ENCODE measurements around the gene HDGFL3. TPM values are rescaled to one million over a fixed set of nuclear protein-coding genes. Genes with fewer than 3 reads are reported as not detected.

HDGFL3 gene
- polyA plus RNA-seq, 2 of the 4 experiments (the other 2 are of a cell fraction), result 47.4 to 91.2 TPM

GRCh38 chr15:83132861-83133523 lies 74.6 kb downstream of the HDGFL3 start:
- Histone ChIP-seq H3K4me1 (no peaks in the 10 kb centered on the region), H3K4me3 (no peak overlapping the region), H3K9me3 (no peaks in the 10 kb centered on the region), H3K4me2 (no peak overlapping the region), H3K27ac (no peak overlapping the region)
- no peak for ATAC-seq
- POLR2A ChIA-PET, result no interaction called here
- CTCF ChIA-PET, result interaction anchor here (0.9 to 1.0 kb wide), 3 partner anchors 10 to 115 kb away, joined by 3 to 4 read pairs (median 3); no protein-coding TSS in a partner anchor
- 92% methylated on average over 4 of the region's 4 CpGs for WGBS (ENCODE audit: missing lambda C conversion rate)
- no peak for DNase-seq (ENCODE audit: low read depth in 1 of 2, low spot score in 1 of 2)
- FAIRE-seq, result no peak
- TF ChIP-seq HEYL (CRISPR knock-in tag; IDR thresholded peaks at IDR 0.05) (no peak), CHD4 (IDR thresholded peaks at IDR 0.05; ENCODE audit: borderline replicate concordance) (no peak), SREBF2 (IDR thresholded peaks at IDR 0.05) (no peak), CBX2 (IDR thresholded peaks at IDR 0.05; ENCODE audit: borderline replicate concordance, low read depth) (no peak), ZFP36 (IDR thresholded peaks at IDR 0.05; ENCODE audit: borderline replicate concordance, partially characterized antibody) (no peak), EHF (CRISPR knock-in tag; IDR thresholded peaks at IDR 0.05) (no peak), CTCF (IDR thresholded peaks at IDR 0.05) (no peak), NR3C1 (IDR thresholded peaks at IDR 0.05) (no peak), ESRRA (IDR thresholded peaks at IDR 0.05; ENCODE audit: borderline replicate concordance, low read length) (no peak)
- TF ChIP-seq, protein P1, sequence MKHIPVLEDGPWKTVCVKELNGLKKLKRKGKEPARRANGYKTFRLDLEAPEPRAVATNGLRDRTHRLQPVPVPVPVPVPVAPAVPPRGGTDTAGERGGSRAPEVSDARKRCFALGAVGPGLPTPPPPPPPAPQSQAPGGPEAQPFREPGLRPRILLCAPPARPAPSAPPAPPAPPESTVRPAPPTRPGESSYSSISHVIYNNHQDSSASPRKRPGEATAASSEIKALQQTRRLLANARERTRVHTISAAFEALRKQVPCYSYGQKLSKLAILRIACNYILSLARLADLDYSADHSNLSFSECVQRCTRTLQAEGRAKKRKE (CRISPR knock-in tag; IDR thresholded peaks at IDR 0.05; ENCODE audit: low read depth), result no peak
- TF ChIP-seq, protein P2, sequence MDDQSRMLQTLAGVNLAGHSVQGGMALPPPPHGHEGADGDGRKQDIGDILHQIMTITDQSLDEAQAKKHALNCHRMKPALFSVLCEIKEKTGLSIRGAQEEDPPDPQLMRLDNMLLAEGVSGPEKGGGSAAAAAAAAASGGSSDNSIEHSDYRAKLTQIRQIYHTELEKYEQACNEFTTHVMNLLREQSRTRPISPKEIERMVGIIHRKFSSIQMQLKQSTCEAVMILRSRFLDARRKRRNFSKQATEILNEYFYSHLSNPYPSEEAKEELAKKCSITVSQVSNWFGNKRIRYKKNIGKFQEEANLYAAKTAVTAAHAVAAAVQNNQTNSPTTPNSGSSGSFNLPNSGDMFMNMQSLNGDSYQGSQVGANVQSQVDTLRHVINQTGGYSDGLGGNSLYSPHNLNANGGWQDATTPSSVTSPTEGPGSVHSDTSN (IDR thresholded peaks at IDR 0.05), result no peak
- TF ChIP-seq, protein P3, sequence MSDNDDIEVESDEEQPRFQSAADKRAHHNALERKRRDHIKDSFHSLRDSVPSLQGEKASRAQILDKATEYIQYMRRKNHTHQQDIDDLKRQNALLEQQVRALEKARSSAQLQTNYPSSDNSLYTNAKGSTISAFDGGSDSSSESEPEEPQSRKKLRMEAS (IDR thresholded peaks at IDR 0.05), result no peak

GRCh38 chr15:83129791-83130190 lies 77.8 kb downstream of the HDGFL3 start:
- ChIA-PET CTCF (interaction anchor here (0.6 kb wide), 1 partner anchor 61 kb away, joined by 3 read pairs; no protein-coding TSS in a partner anchor), POLR2A (no interaction called here)
- Histone ChIP-seq H3K9me3 (no peaks in the 10 kb centered on the region), H3K4me1 (no peaks in the 10 kb centered on the region), H3K4me2 (no peak overlapping the region), H3K4me3 (no peak overlapping the region), H3K27ac (no peak overlapping the region)
- 86% methylated on average over 2 of the region's 2 CpGs for WGBS (ENCODE audit: missing lambda C conversion rate)
- no peak for DNase-seq (ENCODE audit: low read depth in 1 of 2, low spot score in 1 of 2)
- no peak for FAIRE-seq
- no peak for TF ChIP-seq HOXB5 (CRISPR knock-in tag; IDR thresholded peaks at IDR 0.05)
- TF ChIP-seq SMC3 (IDR thresholded peaks at IDR 0.05), result no peak
- TF ChIP-seq MAFK (IDR thresholded peaks at IDR 0.05; ENCODE audit: partially characterized antibody), result no peak
- TF ChIP-seq ZC3H11A (IDR thresholded peaks at IDR 0.05), result no peak
- TF ChIP-seq NFE2L2 (conservative IDR thresholded peaks at IDR 0.05; ENCODE audit: low read length), result no peak
- TF ChIP-seq REST (IDR thresholded peaks at IDR 0.05), result no peak
- TF ChIP-seq FOXS1 (CRISPR knock-in tag; IDR thresholded peaks at IDR 0.05), result no peak
- TF ChIP-seq, protein P1 (CRISPR knock-in tag; IDR thresholded peaks at IDR 0.05; ENCODE audit: low read depth), result no peak
- TF ChIP-seq NPAS2 (CRISPR knock-in tag; IDR thresholded peaks at IDR 0.05; ENCODE audit: borderline replicate concordance), result no peak
- TF ChIP-seq CBX8 (IDR thresholded peaks at IDR 0.05), result no peak
- TF ChIP-seq CHD2 (IDR thresholded peaks at IDR 0.05; ENCODE audit: low read length, partially characterized antibody), result no peak
- TF ChIP-seq ESRRA (IDR thresholded peaks at IDR 0.05; ENCODE audit: borderline replicate concordance, low read length), result no peak
- no peak; a peak in 1 of 6 replicates for ATAC-seq
